DOHH2 (cell line): ENCODE results near the gene SNTB2.
"Not testable (repeated sequence)": the region's sequence is repeated elsewhere in the genome, so short reads cannot be mapped to it uniquely, and the experiment has no call there.

ENCODE experiments used
- H3F3A ChIP-seq: fragments of 200-600 bp; sonication (generic), shearing (Covaris generic); 2 replicates; pipeline ENCODE4 v1.6.0; 2016; ENCODE audit warnings: antibody characterized with exemption, mild to moderate bottlenecking; ENCODE audit not compliant: control insufficient read depth, insufficient read depth
- H3K27ac ChIP-seq: fragments of 200-600 bp; sonication (generic); 2 replicates; pipeline ENCODE4 v1.5.1; 2014; ENCODE audit warnings: low read depth, mild to moderate bottlenecking, low read length, moderate library complexity
- H3K27me3 ChIP-seq: fragments of 200-600 bp; sonication (generic); 2 replicates; pipeline ENCODE4 v1.6.1; 2014; ENCODE audit warnings: mild to moderate bottlenecking, low read length, mixed read lengths; ENCODE audit not compliant: control insufficient read depth
- H3K36me3 ChIP-seq: fragments of 200-600 bp; sonication (generic); 2 replicates; pipeline ENCODE4 v1.6.1; 2014; ENCODE audit warnings: mild to moderate bottlenecking, low read length, moderate library complexity, mixed read lengths; ENCODE audit not compliant: control insufficient read depth
- H3K4me1 ChIP-seq: fragments of 200-600 bp; sonication (generic); 2 replicates; pipeline ENCODE4 v1.6.1; 2014; ENCODE audit warnings: mild to moderate bottlenecking, low read length, mixed read lengths; ENCODE audit not compliant: control insufficient read depth
- H3K4me2 ChIP-seq: fragments of 200-600 bp; sonication (generic); 2 replicates; pipeline ENCODE4 v1.6.0; 2014; ENCODE audit warnings: mild to moderate bottlenecking, low read length, moderate library complexity
- H3K4me3 ChIP-seq: fragments of 200-600 bp; sonication (generic); 2 replicates; pipeline ENCODE4 v1.5.1; 2014; ENCODE audit warnings: mild to moderate bottlenecking, low read length, mixed read lengths
- H3K79me2 ChIP-seq: fragments of 200-600 bp; sonication (generic); 2 replicates; pipeline ENCODE4 v1.6.1; 2014; ENCODE audit warnings: mild to moderate bottlenecking, low read length, mixed read lengths; ENCODE audit not compliant: control insufficient read depth
- H3K9me2 ChIP-seq: fragments of 200-600 bp; sonication (generic); replicated peaks from 2 replicates; pipeline ENCODE4 v1.6.1; 2014; ENCODE audit warnings: mild to moderate bottlenecking, low read length, mixed read lengths; ENCODE audit not compliant: control insufficient read depth
- H3K9me3 ChIP-seq: fragments of 200-600 bp; sonication (generic); 2 replicates; pipeline ENCODE4 v1.6.1; 2014; ENCODE audit warnings: antibody characterized with exemption, low read length, mixed read lengths; ENCODE audit not compliant: control insufficient read depth, insufficient read depth
- H4K20me1 ChIP-seq: fragments of 200-600 bp; sonication (generic); 2 replicates; pipeline ENCODE4 v1.6.0; 2014; ENCODE audit warnings: low read depth, mild to moderate bottlenecking, antibody characterized with exemption, low read length, moderate library complexity; ENCODE audit not compliant: control insufficient read depth, insufficient read depth
- CTCF ChIP-seq: fragments of 200-600 bp; sonication (generic); IDR thresholded peaks from one replicate; pipeline ENCODE4 v1.5.1; 2014; ENCODE audit warnings: antibody characterized with exemption, mild to moderate bottlenecking, low read depth, low read length; ENCODE audit not compliant: poor library complexity, severe bottlenecking
- EZH2phosphoT487 ChIP-seq: fragments of 200-600 bp; sonication (generic); IDR thresholded peaks from 2 replicates; pipeline ENCODE4 v1.6.1; 2017; ENCODE audit warnings: borderline replicate concordance, mild to moderate bottlenecking, antibody characterized with exemption, low read length, moderate library complexity, mixed read lengths

Gene SNTB2

GRCh38 chr16:69285240-69285639 is 98.3 kb downstream of the SNTB2 start:
- peaks cover 5% of the 10 kb centered on the region; the same call in 1 of the 2 replicates for H3F3A ChIP-seq
- H3K27me3 ChIP-seq: no peaks in the 10 kb centered on the region
- no peaks in the 10 kb centered on the region for H3K79me2 ChIP-seq
- no peak overlapping the region for H3K27ac ChIP-seq
- no peak overlapping the region for H3K4me3 ChIP-seq
- no peak for TF ChIP-seq CTCF
- no peak for TF ChIP-seq EZH2phosphoT487
- H4K20me1 ChIP-seq: no peaks in the 10 kb centered on the region
- no peaks in the 10 kb centered on the region for H3K9me3 ChIP-seq
- no peaks in the 10 kb centered on the region for H3K4me1 ChIP-seq
- H3K9me2 ChIP-seq: no peaks in the 10 kb centered on the region
- H3K4me2 ChIP-seq: no peak overlapping the region
- peaks cover 8% of the 10 kb centered on the region for H3K36me3 ChIP-seq

GRCh38 chr16:69286941-69287713 is 100.2 kb downstream of the SNTB2 start:
- peaks cover 4% of the 10 kb centered on the region; the same call in 1 of the 2 replicates for H3F3A ChIP-seq
- no peaks in the 10 kb centered on the region for H4K20me1 ChIP-seq
- H3K4me2 ChIP-seq: no peak overlapping the region
- H3K27me3 ChIP-seq: no peaks in the 10 kb centered on the region
- peaks cover 8% of the 10 kb centered on the region for H3K36me3 ChIP-seq
- H3K79me2 ChIP-seq: no peaks in the 10 kb centered on the region
- peak; percentile 45 for TF ChIP-seq CTCF
- TF ChIP-seq EZH2phosphoT487: no peak
- no peaks in the 10 kb centered on the region for H3K4me1 ChIP-seq
- no peak overlapping the region for H3K27ac ChIP-seq
- H3K9me2 ChIP-seq: no peaks in the 10 kb centered on the region
- no peaks in the 10 kb centered on the region for H3K9me3 ChIP-seq
- H3K4me3 ChIP-seq: no peak overlapping the region

- H3K9me2 ChIP-seq, H3K27me3 ChIP-seq, H3K79me2 ChIP-seq, H3F3A ChIP-seq, H3K36me3 ChIP-seq, H3K4me3 ChIP-seq, H3K9me3 ChIP-seq, H4K20me1 ChIP-seq, H3K4me2 ChIP-seq, H3K4me1 ChIP-seq, H3K27ac ChIP-seq: not testable (repeated sequence)
These were observed 104.7 kb downstream of the SNTB2 start for GRCh38 chr16:69291657-69292056.

- no peaks in the 10 kb centered on the region for H3K9me3 ChIP-seq
- no peaks in the 10 kb centered on the region for H3F3A ChIP-seq
- H3K4me1 ChIP-seq: no peaks in the 10 kb centered on the region
- no peak for TF ChIP-seq CTCF
- no peak for TF ChIP-seq EZH2phosphoT487
- no peaks in the 10 kb centered on the region for H3K36me3 ChIP-seq
- H3K27ac ChIP-seq: no peak overlapping the region
- no peaks in the 10 kb centered on the region for H4K20me1 ChIP-seq
- no peaks in the 10 kb centered on the region for H3K27me3 ChIP-seq
- no peak overlapping the region for H3K4me3 ChIP-seq
- H3K4me2 ChIP-seq: no peak overlapping the region
- H3K79me2 ChIP-seq: no peaks in the 10 kb centered on the region
- no peaks in the 10 kb centered on the region for H3K9me2 ChIP-seq
These were observed 106.4 kb downstream of the SNTB2 start for GRCh38 chr16:69293401-69293800.
